ENCODE measurements around the gene UNKL. TPM values are rescaled to one million over a fixed set of nuclear protein-coding genes. Genes with fewer than 3 reads are reported as not detected.

Gene UNKL
- total and polyA plus RNA-seq, 2 experiments from 2014 or later: 16.5 to 35.7 TPM

GRCh38 chr16:1453316-1453715, 38.8 kb upstream of the UNKL start:
- Histone ChIP-seq H3K9me3 (ENCODE audit: low read depth) (no peaks in the 10 kb centered on the region), H3K4me1 (ENCODE audit: low read depth) (no peaks in the 10 kb centered on the region), H3K27ac (no peak overlapping the region), H3K36me3 (peaks cover 8% of the 10 kb centered on the region), H3K27me3 (no peaks in the 10 kb centered on the region), H3K4me3 (no peak overlapping the region)
- no peak for TF ChIP-seq CTCF (IDR thresholded peaks at IDR 0.05; ENCODE audit: low read depth, low read length)
- no peak for DNase-seq (ENCODE audit: low read depth in 1 of 2, low spot score in 1 of 2)

GRCh38 chr16:1452530-1452929, 38.0 kb upstream of the UNKL start:
- H3K4me3 ChIP-seq: no peak overlapping the region
- H3K36me3 ChIP-seq: peaks cover 8% of the 10 kb centered on the region
- H3K27me3 ChIP-seq: no peaks in the 10 kb centered on the region
- DNase-seq (ENCODE audit: low read depth in 1 of 2, low spot score in 1 of 2): no peak
- no peaks in the 10 kb centered on the region for H3K9me3 ChIP-seq (ENCODE audit: low read depth)
- no peaks in the 10 kb centered on the region for H3K4me1 ChIP-seq (ENCODE audit: low read depth)
- no peak overlapping the region for H3K27ac ChIP-seq
- no peak for TF ChIP-seq CTCF (IDR thresholded peaks at IDR 0.05; ENCODE audit: low read depth, low read length)

GRCh38 chr16:1451702-1452392, 37.3 kb upstream of the UNKL start:
- no peak overlapping the region for H3K27ac ChIP-seq
- H3K27me3 ChIP-seq: no peaks in the 10 kb centered on the region
- no peaks in the 10 kb centered on the region for H3K4me1 ChIP-seq (ENCODE audit: low read depth)
- no peak for TF ChIP-seq CTCF (IDR thresholded peaks at IDR 0.05; ENCODE audit: low read depth, low read length)
- DNase-seq (ENCODE audit: low read depth in 1 of 2, low spot score in 1 of 2): no peak
- peaks cover 8% of the 10 kb centered on the region for H3K36me3 ChIP-seq
- no peaks in the 10 kb centered on the region for H3K9me3 ChIP-seq (ENCODE audit: low read depth)
- no peak overlapping the region for H3K4me3 ChIP-seq

GRCh38 chr16:1450841-1451240, 36.3 kb upstream of the UNKL start:
- H3K27me3 ChIP-seq: no peaks in the 10 kb centered on the region
- H3K4me1 ChIP-seq (ENCODE audit: low read depth): no peaks in the 10 kb centered on the region
- no peaks in the 10 kb centered on the region for H3K9me3 ChIP-seq (ENCODE audit: low read depth)
- no peak for DNase-seq (ENCODE audit: low read depth in 1 of 2, low spot score in 1 of 2)
- no peak for TF ChIP-seq CTCF (IDR thresholded peaks at IDR 0.05; ENCODE audit: low read depth, low read length)
- no peak overlapping the region for H3K4me3 ChIP-seq
- peaks cover 8% of the 10 kb centered on the region for H3K36me3 ChIP-seq
- H3K27ac ChIP-seq: no peak overlapping the region

GRCh38 chr16:1450218-1450617, 35.7 kb upstream of the UNKL start:
- H3K4me1 ChIP-seq (ENCODE audit: low read depth): no peaks in the 10 kb centered on the region
- H3K27ac ChIP-seq: no peak overlapping the region
- no peak for DNase-seq (ENCODE audit: low read depth in 1 of 2, low spot score in 1 of 2)
- no peaks in the 10 kb centered on the region for H3K9me3 ChIP-seq (ENCODE audit: low read depth)
- peaks cover 5% of the 10 kb centered on the region for H3K36me3 ChIP-seq
- no peaks in the 10 kb centered on the region for H3K27me3 ChIP-seq
- H3K4me3 ChIP-seq: no peak overlapping the region
- no peak for TF ChIP-seq CTCF (IDR thresholded peaks at IDR 0.05; ENCODE audit: low read depth, low read length)

All from cardiac muscle cell (in vitro differentiated cells and primary cell).